ENCODE measurements around the gene SGSM2. TPM values are rescaled to one million over a fixed set of nuclear protein-coding genes. Genes with fewer than 3 reads are reported as not detected.

SGSM2 gene
- total RNA-seq, 5 donors from 2014 or later (not counting 1 experiment from before 2014, with no cell fraction given), result 124 to 172 (median 160) TPM

DNA sequence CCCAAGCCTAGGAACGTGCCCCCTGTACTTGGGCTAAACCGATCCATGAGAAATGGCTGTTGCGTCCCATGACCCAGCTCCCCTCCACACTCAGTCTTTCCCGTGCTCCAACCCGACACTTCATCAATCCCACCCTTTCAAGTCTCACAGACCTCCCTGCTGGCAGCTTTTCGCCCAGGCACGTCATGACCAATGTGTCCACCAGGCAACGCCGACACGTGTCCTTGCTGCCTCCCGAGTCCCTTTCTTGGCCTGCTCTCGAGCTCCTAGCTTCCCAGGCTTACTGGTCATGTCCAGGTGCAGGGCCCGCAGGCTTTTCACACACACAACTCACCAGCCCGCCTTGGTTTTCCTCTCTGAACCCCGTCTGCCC lies 51.4 kb downstream of the SGSM2 start:
- H3K27ac ChIP-seq (ENCODE audit: low read length), result no peak overlapping the region
- no peak for DNase-seq
- H3K9me3 ChIP-seq, result no peaks in the 10 kb centered on the region
- H3K36me3 Mint-ChIP-seq, result no peaks in the 10 kb centered on the region
- no peaks in the 10 kb centered on the region for H3K27me3 Mint-ChIP-seq
- H3K27me3 ChIP-seq (replicated peaks in 1 of 2; ENCODE audit: control insufficient read depth in 2 of 2, extremely low read depth in 1 of 2, insufficient read depth in 2 of 2, low read length in 1 of 2), result no peaks in the 10 kb centered on the region
- ATAC-seq (replicated peaks in 1 of 4), result no peak
- peaks cover 34 to 37% (median 36%) of the 10 kb centered on the region in 3 donors for H3K4me1 Mint-ChIP-seq
- H3K9me3 Mint-ChIP-seq, result no peaks in the 10 kb centered on the region
- WGBS (ENCODE audit: insufficient coverage), result 91% methylated on average over 13 of the region's 15 CpGs
- no peak overlapping the region for H3K4me3 ChIP-seq (ENCODE audit: control insufficient read depth in 1 of 2, extremely low read depth in 1 of 2, low read length in 1 of 2)
- H3K36me3 ChIP-seq (ENCODE audit: control insufficient read depth in 2 of 2, extremely low read depth in 1 of 2, insufficient read depth in 1 of 2, low read length in 1 of 2), result peaks cover 9 to 15% of the 10 kb centered on the region in 2 donors
- no peak overlapping the region for H3K4me3 Mint-ChIP-seq
- POLR2A ChIA-PET, result no interaction called here
- H3K27ac Mint-ChIP-seq, result peak overlapping the region; percentile 31 to 44
- H3K4me1 ChIP-seq (ENCODE audit: control insufficient read depth in 1 of 2, extremely low read depth in 1 of 2, insufficient read depth in 2 of 2, low read length in 2 of 2), result peaks cover 11 to 36% of the 10 kb centered on the region in 2 experiments
- CTCF ChIA-PET, result no interaction called here

DNA sequence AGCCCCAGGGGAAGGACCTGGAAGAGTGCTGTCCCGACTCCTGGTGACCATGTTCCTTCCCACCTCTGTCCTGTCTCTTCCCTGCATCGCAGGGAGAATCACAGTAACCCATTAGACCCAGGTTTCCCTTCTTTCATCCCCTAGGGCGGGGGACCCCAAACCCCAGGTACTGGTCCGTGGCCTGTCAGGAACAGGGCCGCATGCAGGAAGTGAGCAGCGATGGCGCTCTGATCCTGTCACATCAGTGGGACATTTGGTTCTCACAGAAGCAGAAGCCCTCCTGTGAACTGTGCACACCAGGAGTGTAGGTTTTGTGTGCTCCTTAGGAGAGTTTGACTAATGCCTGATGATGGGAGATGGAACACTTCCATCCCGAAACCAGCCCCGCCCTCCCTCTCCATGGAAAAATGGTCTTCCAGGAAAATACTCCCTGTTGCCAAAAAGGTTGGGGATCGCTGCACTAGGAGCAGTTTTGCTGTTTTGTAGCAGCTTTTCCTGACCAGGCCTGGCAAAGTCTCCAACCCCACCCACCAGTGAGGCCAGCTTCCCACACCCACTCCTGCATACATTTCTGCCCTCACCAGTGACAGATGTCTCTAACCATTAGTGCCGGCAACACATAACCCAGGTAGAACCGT lies 53.0 kb downstream of the SGSM2 start:
- Histone ChIP-seq H3K9me3 (no peaks in the 10 kb centered on the region), H3K27me3 (replicated peaks in 1 of 2; ENCODE audit: control insufficient read depth in 2 of 2, extremely low read depth in 1 of 2, insufficient read depth in 2 of 2, low read length in 1 of 2) (no peaks in the 10 kb centered on the region), H3K36me3 (ENCODE audit: control insufficient read depth in 2 of 2, extremely low read depth in 1 of 2, insufficient read depth in 1 of 2, low read length in 1 of 2) (peaks cover 8 to 12% of the 10 kb centered on the region in 2 donors), H3K4me3 (ENCODE audit: control insufficient read depth in 1 of 2, extremely low read depth in 1 of 2, low read length in 1 of 2) (no peak overlapping the region), H3K4me1 (ENCODE audit: control insufficient read depth in 1 of 2, extremely low read depth in 1 of 2, insufficient read depth in 2 of 2, low read length in 2 of 2) (peaks cover 11 to 52% of the 10 kb centered on the region in 2 experiments), H3K27ac (ENCODE audit: low read length) (peak overlapping the region; percentile 71)
- Mint-ChIP-seq H3K27me3 (no peaks in the 10 kb centered on the region), H3K4me3 (peak overlapping the region in 2 of 3 donors; percentile 9 to 21), H3K36me3 (no peaks in the 10 kb centered on the region), H3K9me3 (no peaks in the 10 kb centered on the region), H3K27ac (peak overlapping the region; percentile 64 to 73), H3K4me1 (peaks cover 41 to 48% (median 46%) of the 10 kb centered on the region in 3 donors)
- DNase-seq (no peak), ATAC-seq (replicated peaks in 1 of 4) (no peak)
- POLR2A ChIA-PET, result no interaction called here
- CTCF ChIA-PET, result interaction anchor here in 1 of 2 donors (1.0 kb wide), 1 partner anchor 26 kb away, joined by 4 read pairs; no protein-coding TSS in a partner anchor
- WGBS (ENCODE audit: insufficient coverage), result 93% methylated on average over 8 of the region's 12 CpGs

- CTCF ChIA-PET, result interaction anchor here (0.7 to 3.6 kb wide), 5 partner anchors 9 to 423 kb away, joined by 3 to 23 read pairs (median 5); no protein-coding TSS in a partner anchor
- DNase-seq, result no peak
- peaks cover 3 to 6% of the 10 kb centered on the region in 2 donors for H3K36me3 ChIP-seq (ENCODE audit: control insufficient read depth in 2 of 2, extremely low read depth in 1 of 2, insufficient read depth in 1 of 2, low read length in 1 of 2)
- H3K9me3 ChIP-seq, result no peaks in the 10 kb centered on the region
- peak overlapping the region; percentile 60 to 61 for H3K4me3 ChIP-seq (ENCODE audit: control insufficient read depth in 1 of 2, extremely low read depth in 1 of 2, low read length in 1 of 2)
- Mint-ChIP-seq H3K27ac (peak overlapping the region; percentile 95 to 96), H3K4me1 (peaks cover 54 to 59% (median 54%) of the 10 kb centered on the region in 3 donors), H3K9me3 (no peaks in the 10 kb centered on the region), H3K27me3 (no peaks in the 10 kb centered on the region), H3K4me3 (peak overlapping the region; percentile 88 to 96 (median 88)), H3K36me3 (no peaks in the 10 kb centered on the region)
- no peak for ATAC-seq (replicated peaks in 1 of 4)
- H3K27ac ChIP-seq (ENCODE audit: low read length), result peak overlapping the region; percentile 71
- WGBS (ENCODE audit: insufficient coverage), result 56% methylated on average over 17 of the region's 18 CpGs
- POLR2A ChIA-PET, result interaction anchor here (0.5 to 1.0 kb wide), 5 partner anchors 9 to 569 kb away, joined by 3 to 8 read pairs (median 4); no protein-coding TSS in a partner anchor
- no peaks in the 10 kb centered on the region for H3K27me3 ChIP-seq (replicated peaks in 1 of 2; ENCODE audit: control insufficient read depth in 2 of 2, extremely low read depth in 1 of 2, insufficient read depth in 2 of 2, low read length in 1 of 2)
- peaks cover 15 to 66% of the 10 kb centered on the region in 2 experiments for H3K4me1 ChIP-seq (ENCODE audit: control insufficient read depth in 1 of 2, extremely low read depth in 1 of 2, insufficient read depth in 2 of 2, low read length in 2 of 2)
Measured at GRCh38 chr17:2391597-2392251, 54.4 kb downstream of the SGSM2 start.

DNA sequence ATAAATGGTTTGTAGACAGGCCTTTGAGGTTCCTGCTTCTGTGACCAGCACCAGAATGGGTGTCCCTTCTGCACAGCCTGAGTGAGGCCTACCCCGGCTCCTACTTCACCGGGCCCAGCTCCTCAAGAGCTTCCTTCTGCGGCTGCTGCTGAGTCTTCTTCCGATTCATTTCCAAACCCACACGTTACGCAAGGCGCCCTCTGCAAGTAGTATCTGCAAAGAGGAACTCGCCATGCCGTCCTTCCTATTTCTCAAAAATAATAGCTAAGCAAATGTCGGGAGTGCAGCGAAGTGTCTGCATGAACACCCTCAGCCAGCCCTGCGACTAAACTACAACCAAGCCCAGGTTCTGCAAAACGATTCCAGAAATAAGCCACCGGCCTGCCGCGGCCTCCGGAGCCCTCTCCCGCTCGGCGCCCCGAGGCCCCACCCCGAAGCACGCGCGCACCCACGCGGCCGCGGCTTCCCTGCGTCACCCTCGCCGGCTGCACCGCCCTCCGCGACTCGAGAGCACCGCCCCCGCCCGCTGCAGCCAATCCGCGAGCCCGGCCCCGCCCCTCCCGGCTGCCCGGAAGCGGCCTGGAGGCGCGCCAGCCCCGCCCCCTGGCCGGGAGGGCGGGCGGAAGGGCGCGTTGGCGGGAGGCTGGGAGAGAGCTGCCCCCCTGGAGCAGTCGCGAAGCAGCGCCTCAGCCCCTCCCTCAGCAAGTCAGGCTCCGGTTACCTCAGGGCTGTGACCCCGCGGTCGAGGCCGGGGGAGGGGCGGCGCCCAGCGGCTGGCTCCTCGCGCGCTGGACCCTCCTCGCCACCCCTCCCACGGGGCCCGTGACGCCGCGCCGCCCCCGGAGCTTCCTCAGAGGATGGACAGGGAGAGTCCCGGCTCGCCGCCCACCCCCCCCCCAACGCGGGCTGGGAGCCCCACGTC lies 55.2 kb downstream of the SGSM2 start:
- Mint-ChIP-seq H3K27me3 (no peaks in the 10 kb centered on the region), H3K27ac (peak overlapping the region; percentile 95 to 96), H3K9me3 (no peaks in the 10 kb centered on the region), H3K4me1 (peaks cover 60 to 67% (median 60%) of the 10 kb centered on the region in 3 donors), H3K36me3 (no peaks in the 10 kb centered on the region), H3K4me3 (peak overlapping the region; percentile 88 to 96 (median 88))
- CTCF ChIA-PET, result interaction anchor here (0.7 to 3.6 kb wide), 5 partner anchors 10 to 423 kb away, joined by 3 to 23 read pairs (median 5); no protein-coding TSS in a partner anchor
- Histone ChIP-seq H3K36me3 (ENCODE audit: control insufficient read depth in 2 of 2, extremely low read depth in 1 of 2, insufficient read depth in 1 of 2, low read length in 1 of 2) (no peaks in the 10 kb centered on the region), H3K9me3 (no peaks in the 10 kb centered on the region), H3K4me3 (ENCODE audit: control insufficient read depth in 1 of 2, extremely low read depth in 1 of 2, low read length in 1 of 2) (peak overlapping the region; percentile 60 to 97), H3K4me1 (ENCODE audit: control insufficient read depth in 1 of 2, extremely low read depth in 1 of 2, insufficient read depth in 2 of 2, low read length in 2 of 2) (peaks cover 20 to 74% of the 10 kb centered on the region in 2 experiments), H3K27me3 (replicated peaks in 1 of 2; ENCODE audit: control insufficient read depth in 2 of 2, extremely low read depth in 1 of 2, insufficient read depth in 2 of 2, low read length in 1 of 2) (no peaks in the 10 kb centered on the region), H3K27ac (ENCODE audit: low read length) (peak overlapping the region; percentile 99)
- under 1% methylated on average over 78 of the region's 83 CpGs for WGBS (ENCODE audit: insufficient coverage)
- POLR2A ChIA-PET, result interaction anchor here (0.5 to 1.0 kb wide), 5 partner anchors 9 to 570 kb away, joined by 3 to 8 read pairs (median 5); no protein-coding TSS in a partner anchor
- ATAC-seq (replicated peaks in 1 of 4), result peak; percentile 68 to 73 (median 72)
- peak; percentile 88 to 99 (median 95) for DNase-seq

GRCh38 chr17:2393174-2393953 lies 56.1 kb downstream of the SGSM2 start:
- under 1% methylated on average over 79 of the region's 99 CpGs for WGBS (ENCODE audit: insufficient coverage)
- peaks cover 65 to 73% (median 66%) of the 10 kb centered on the region in 3 donors for H3K4me1 Mint-ChIP-seq
- ATAC-seq (replicated peaks in 1 of 4), result peak; percentile 56 to 74 (median 62)
- peak overlapping the region; percentile 77 to 97 for H3K4me3 ChIP-seq (ENCODE audit: control insufficient read depth in 1 of 2, extremely low read depth in 1 of 2, low read length in 1 of 2)
- H3K9me3 Mint-ChIP-seq, result no peaks in the 10 kb centered on the region
- no peaks in the 10 kb centered on the region for H3K36me3 ChIP-seq (ENCODE audit: control insufficient read depth in 2 of 2, extremely low read depth in 1 of 2, insufficient read depth in 1 of 2, low read length in 1 of 2)
- H3K27ac Mint-ChIP-seq, result peak overlapping the region; percentile 89 to 91
- POLR2A ChIA-PET, result interaction anchor here in 1 of 2 donors (1.0 kb wide), 1 partner anchor 8 kb away, joined by 7 read pairs; no protein-coding TSS in a partner anchor
- peak overlapping the region; percentile 99 for H3K27ac ChIP-seq (ENCODE audit: low read length)
- peak overlapping the region; percentile 82 to 88 (median 86) for H3K4me3 Mint-ChIP-seq
- H3K4me1 ChIP-seq (ENCODE audit: control insufficient read depth in 1 of 2, extremely low read depth in 1 of 2, insufficient read depth in 2 of 2, low read length in 2 of 2), result peaks cover 25 to 82% of the 10 kb centered on the region in 2 experiments
- H3K27me3 Mint-ChIP-seq, result no peaks in the 10 kb centered on the region
- H3K27me3 ChIP-seq (replicated peaks in 1 of 2; ENCODE audit: control insufficient read depth in 2 of 2, extremely low read depth in 1 of 2, insufficient read depth in 2 of 2, low read length in 1 of 2), result no peaks in the 10 kb centered on the region
- H3K9me3 ChIP-seq, result no peaks in the 10 kb centered on the region
- peak; percentile 80 to 96 (median 88) for DNase-seq
- no peaks in the 10 kb centered on the region for H3K36me3 Mint-ChIP-seq
- CTCF ChIA-PET, result interaction anchor here (0.6 to 3.6 kb wide), 3 partner anchors 11 to 1974 kb away, joined by 6 to 23 read pairs (median 14); no protein-coding TSS in a partner anchor
